NK-92 (cell line): ENCODE results near the gene CDH12.
"Not testable (repeated sequence)": the region's sequence is repeated elsewhere in the genome, so short reads cannot be mapped to it uniquely, and the experiment has no call there.

ENCODE experiments used
- DNase-seq: peaks from one replicate; lab custom pipeline; 2025; ENCODE audit not compliant: unreplicated experiment; lab: John Stamatoyannopoulos, UW

CDH12 gene

DNA sequence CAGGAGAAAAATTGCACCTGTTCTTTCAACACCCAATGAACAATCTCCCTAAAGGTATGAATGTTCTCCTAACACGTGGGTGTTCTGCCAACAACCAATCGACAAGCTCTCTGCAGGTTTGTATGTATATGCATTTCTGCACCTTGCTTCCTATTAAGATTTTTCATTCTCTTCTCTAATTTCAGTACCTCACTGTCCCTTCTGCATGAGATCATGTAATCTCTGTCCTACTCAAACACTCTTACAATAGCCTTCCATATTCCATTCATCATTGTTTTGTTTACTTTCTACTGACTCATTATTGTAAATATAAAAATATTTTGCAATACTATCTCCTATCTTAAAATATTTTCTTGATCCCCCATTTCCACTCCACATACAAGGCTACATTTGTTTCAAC is 382.0 kb downstream of the CDH12 start:
- DNase-seq, result no peak

- no peak for DNase-seq
These were observed 382.7 kb downstream of the CDH12 start for GRCh38 chr5:22470408-22470807.

- DNase-seq, result no peak
These were observed 387.5 kb downstream of the CDH12 start for GRCh38 chr5:22465616-22466015.

GRCh38 chr5:22465177-22465576 is 388.0 kb downstream of the CDH12 start:
- DNase-seq, result no peak

- no peak for DNase-seq
These were observed 393.0 kb downstream of the CDH12 start for GRCh38 chr5:22460189-22460588.

DNA sequence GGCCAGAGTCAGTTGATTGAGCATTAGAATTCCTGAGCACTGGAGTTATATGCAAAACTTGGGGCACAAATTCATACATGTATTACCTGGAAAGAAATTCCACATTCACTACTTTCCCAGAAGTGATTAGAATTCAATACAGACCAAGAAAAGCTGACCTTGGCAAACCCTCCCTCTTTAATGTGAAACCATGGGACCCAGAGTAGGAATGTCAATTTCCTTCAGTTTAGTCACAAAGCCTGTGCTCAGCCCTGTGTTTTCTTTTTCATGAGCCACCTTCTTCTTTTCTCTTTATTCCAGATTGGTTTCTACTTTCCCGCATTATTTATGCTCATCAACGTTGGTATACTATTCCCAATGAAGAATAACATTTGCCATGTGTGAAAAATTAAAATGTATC is 420.2 kb downstream of the CDH12 start:
- no peak for DNase-seq

GRCh38 chr5:22431840-22432239 is 421.3 kb downstream of the CDH12 start:
- no peak for DNase-seq

DNA sequence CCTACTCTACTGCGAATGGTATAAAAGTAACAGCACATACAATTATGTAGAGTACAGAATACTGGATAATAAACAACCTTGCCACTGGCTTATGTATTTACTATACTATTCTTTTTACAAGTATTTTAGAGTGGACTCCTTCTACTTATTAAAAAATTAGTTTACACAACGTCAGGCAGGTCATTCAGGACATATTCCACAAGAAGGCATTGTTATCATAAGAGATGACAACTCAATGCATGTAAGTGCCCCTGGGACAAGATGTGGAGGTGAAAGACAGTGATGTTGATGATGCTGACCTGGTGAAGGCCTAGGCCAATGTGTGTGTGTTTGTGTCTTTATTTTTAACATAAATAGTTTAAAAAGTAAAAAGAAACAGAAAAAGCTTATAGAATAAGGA is 421.7 kb downstream of the CDH12 start:
- DNase-seq, result no peak

GRCh38 chr5:22411554-22412349 is 441.4 kb downstream of the CDH12 start:
- DNase-seq, result no peak

- no peak for DNase-seq
These were observed 461.2 kb downstream of the CDH12 start for GRCh38 chr5:22391956-22392355.

DNA sequence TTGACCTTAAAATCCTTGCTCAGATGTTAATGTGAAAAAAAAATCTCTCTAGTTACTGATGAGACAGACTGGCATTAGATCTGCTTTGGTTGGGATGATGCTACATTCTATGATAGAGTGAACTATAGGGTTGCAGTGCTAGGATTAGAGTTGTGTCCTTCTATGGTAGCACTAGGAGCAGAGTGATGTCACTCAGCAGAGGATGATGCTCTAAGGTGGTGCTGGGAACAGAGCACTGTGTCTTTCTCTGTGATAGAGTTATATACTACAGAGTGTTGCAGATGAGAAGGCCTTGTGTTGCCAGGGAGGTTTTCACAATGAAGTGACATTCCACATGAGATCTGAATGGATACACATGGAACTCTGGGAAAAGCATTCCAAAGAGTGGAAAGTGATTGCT is 462.3 kb downstream of the CDH12 start:
- DNase-seq, result no peak

DNA sequence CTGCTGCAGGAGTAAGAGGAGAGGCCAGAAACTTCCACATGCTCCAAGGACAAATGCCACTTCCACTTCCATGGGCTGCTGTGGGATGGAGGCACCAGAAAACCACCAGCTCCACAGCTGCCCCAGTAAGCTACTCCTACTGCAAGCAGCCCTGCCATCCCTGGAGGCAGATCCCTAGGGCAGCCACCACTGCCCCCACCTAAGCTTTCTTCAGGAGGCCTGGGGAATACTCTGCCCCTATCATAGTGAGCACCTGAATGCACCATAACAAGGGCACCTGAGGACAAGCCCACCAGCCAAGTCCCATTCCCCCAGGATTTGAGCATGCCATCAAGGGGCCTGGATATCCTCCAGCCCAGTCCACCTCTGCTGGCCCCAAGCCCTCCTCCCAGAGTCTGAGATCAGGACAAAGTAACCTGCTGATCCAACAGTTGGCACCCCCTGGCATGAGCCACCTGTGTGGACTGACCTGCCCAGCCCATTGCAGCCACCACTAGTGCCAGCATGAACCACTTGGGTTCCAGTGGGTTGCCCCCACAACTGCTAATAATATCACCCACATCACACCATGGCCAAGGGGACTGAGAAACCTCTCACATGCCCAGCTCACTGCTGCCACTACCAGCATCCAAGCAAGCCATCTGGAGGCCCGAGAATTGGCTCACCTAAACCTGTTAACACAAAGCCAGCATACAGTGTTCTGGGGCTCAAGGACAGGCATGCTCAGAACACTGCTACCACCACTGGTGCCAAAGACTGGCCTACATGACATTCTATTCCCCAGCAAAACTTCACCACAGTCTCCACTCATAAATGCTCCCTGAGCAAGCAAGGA is 480.1 kb downstream of the CDH12 start:
- no peak for DNase-seq

DNA sequence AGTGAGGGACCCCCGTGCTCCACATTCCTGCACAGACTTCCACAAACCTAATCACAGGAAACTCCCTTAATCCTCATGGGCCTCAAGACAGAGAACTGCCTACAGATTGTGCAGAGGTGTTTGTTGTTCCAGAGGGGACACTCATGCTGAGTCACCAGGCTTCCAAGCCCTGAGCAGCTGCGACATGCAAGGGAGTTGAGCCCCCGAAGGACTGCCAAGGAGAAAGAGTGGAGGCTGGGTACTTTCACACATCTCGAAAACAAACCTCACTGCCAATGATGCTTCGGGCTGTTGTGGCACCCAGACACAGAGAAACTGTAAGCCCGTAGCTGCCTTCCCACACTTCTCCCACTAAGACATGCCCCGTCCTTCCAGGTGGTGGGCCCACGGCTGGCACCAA is 480.8 kb downstream of the CDH12 start:
- no peak for DNase-seq

DNA sequence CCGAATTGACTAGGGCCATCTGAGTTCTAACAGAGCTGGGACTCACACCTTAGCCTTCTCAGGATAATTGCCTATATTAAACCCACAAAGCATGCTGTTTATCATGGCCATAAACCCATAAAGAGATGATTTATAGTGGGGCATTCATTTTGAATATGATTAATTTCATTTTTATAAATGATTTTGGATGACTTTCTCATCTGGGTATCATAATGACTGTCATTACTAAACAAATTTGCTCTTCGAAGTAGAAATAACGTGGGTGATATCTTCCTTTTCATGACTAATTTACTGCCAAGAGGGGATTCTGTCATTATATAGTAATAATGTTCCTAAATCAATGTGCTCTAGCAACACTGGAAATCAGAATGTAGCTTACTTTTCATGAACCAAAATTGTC is 498.2 kb downstream of the CDH12 start:
- DNase-seq, result no peak

GRCh38 chr5:22352493-22352892 is 500.7 kb downstream of the CDH12 start:
- DNase-seq, result no peak

DNA sequence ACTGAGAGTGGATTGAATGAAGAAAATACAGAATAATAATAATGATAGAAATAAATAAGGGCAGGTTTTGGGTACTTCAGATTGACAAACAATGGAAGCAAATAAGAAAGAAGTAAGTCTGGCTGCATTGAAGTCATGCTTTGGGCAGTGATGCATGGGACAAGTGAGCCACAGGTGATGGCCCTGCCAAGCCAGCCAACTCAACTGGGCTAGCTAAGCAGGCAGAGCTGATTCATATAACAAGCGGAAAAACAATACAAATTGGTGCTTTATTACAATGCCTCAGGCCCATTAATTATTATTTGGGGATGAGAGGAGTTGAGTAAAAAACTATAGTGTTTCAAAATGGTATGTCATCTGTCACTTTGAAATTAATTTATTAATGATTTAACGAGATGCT is 502.0 kb downstream of the CDH12 start:
- no peak for DNase-seq

GRCh38 chr5:22348027-22348426 is 505.1 kb downstream of the CDH12 start:
- no peak for DNase-seq

- no peak for DNase-seq
These were observed 509.1 kb downstream of the CDH12 start for GRCh38 chr5:22344000-22344399.

GRCh38 chr5:22341406-22341805 is 511.7 kb downstream of the CDH12 start:
- DNase-seq, result no peak

DNA sequence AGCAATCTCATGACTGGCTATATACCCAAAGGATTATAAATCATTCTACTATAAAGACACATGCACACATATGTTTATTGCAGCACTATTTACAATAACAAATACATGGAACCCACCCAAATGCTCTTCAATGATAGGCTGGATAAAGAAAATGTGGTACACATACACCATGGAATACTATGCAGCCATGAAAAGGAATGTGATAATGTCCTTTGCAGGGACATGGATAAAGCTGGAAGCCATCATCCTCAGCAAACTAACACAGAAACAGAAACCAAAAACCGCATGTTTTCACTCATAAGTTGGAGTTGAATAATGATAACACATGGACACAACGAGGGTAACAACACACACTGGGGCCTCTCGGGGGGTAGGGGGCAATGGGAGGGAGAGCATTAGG is 520.2 kb downstream of the CDH12 start:
- not testable (repeated sequence) for DNase-seq

DNA sequence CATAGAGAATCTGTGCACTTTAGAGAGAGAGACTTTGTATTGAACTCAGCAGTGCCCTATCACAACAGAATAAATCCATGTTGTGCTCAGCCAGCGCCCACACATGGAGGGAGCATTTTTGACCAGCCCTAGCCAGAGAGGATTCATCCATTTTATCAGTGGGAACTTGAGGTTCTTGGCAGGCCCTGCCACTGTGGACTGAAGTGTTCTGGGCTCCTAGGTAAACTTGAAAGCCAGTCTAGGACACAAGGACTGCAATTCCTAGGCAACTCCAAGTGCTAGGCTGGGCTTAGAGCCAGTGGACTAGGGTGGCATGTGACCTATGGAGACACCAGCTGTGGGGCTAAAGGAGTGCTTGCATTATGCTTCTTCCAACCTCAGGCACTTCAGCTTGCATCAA is 523.5 kb downstream of the CDH12 start:
- no peak for DNase-seq

- no peak for DNase-seq
These were observed 533.3 kb downstream of the CDH12 start for GRCh38 chr5:22319798-22320197.
